WI38 (cell line): ENCODE measurements around the gene CCDC106.

Source experiments
- H3K4me3 ChIP-seq: 2 replicates; pipeline ENCODE4 v1.5.1; 2011; ENCODE audit warnings: low read depth, mild to moderate bottlenecking, control low read depth, low read length
- CTCF ChIP-seq: IDR thresholded peaks from 2 replicates; pipeline ENCODE4 v1.5.1; 2012; ENCODE audit warnings: low read depth, mild to moderate bottlenecking, control low read depth, low read length

Gene CCDC106

DNA sequence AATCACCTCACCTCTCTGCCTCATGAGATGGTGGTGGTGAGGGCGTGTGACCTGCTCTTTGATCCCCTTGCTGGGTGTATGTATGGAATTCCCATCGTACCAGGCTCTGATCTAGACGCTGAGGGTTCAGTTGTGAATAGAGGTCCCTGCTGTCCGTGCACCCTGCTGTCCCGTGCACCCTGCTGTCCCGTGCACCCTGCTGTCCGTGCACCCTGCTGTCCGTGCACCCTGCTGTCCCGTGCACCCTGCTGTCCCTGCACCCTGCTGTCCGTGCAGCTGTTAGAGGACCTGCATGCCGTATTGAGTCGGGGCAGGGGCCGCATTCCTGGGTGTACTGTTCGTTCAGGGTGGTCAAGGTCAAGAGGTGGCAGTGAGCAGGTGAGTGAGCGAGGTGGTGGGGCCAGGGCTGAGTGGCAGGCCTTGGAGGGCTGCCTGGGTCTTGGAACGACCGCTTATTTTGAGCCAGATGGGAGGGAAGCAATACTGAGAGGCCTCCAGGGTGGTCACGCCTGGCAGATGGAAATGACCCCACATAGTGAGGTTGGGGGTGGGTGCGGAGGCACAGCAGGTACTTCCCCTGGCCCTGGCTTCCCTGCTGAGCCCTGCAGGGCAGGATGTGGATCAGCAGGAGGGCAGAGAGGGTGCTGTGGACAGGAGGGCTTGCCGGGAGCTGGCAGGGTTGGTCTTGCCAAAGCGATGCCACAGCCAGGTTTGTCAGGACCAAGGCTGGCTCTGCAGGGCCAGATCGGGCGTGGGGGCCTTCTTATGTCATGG is 22.5 kb downstream of the CCDC106 start:
- no peak overlapping the region for H3K4me3 ChIP-seq
- no peak for TF ChIP-seq CTCF

GRCh38 chr19:55671054-55671378 is 23.0 kb downstream of the CCDC106 start:
- H3K4me3 ChIP-seq: no peak overlapping the region
- TF ChIP-seq CTCF: no peak

DNA sequence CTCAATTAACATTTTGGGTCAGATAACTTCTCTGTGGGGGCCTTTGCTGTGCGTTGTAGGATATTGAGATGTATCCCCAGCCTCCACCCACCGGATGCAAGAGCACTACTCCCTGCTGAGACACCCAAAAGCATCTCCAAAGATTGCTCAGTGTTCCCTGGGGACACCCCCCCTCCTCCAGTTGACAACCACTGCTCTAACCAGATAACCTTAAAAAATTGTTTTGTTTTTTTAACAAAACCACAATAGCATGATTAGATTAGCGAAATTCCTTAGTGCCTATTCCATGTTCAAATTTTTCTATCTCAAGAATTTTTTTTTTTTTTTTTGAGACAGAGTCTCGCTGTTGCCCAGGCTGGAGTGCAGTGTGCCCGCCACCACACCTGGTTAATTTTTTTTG is 24.4 kb downstream of the CCDC106 start:
- no peak overlapping the region for H3K4me3 ChIP-seq
- no peak for TF ChIP-seq CTCF

DNA sequence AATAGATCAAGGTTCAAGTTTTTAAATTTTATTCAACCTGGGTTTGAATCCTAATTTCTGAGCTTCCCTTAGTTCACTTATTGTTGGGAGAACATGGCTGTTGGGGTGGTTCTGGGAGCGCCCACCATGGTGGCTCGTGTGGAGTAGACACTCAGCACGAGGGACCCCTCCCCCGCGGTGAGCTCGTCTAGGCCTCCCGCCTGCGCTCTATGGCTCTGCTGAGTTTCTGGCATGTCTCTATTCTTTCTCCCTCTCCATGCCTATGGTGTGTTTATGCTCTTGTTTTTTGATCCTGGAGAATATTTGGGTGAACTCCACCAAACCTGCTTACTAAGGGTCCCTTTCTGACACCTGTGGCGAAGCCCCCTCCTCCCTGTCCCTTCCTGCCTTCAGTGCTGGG is 25.5 kb downstream of the CCDC106 start:
- TF ChIP-seq CTCF: no peak
- H3K4me3 ChIP-seq: no peak overlapping the region

GRCh38 chr19:55673889-55674288 is 25.9 kb downstream of the CCDC106 start:
- TF ChIP-seq CTCF: no peak

DNA sequence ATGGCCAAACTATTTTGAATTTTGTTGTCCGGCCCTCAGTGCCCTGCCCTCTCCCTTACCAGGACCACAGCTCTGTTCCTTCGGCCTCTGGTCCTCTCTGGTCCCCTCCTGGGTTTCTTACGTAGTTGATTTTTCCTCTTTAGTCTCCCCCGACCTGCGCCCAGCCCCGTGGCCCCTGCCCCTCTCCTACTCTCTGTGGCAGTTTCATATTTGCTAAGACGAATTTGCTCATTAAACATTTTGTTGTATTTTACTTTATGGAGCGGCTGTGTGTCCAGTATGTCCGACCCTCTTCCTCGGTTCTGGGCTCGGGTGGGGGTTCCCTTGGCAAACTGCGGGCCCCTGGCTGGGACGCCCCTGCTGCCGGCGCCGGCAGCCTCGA is 26.4 kb downstream of the CCDC106 start:
- TF ChIP-seq CTCF: no peak
- peak overlapping the region; percentile 94 for H3K4me3 ChIP-seq

More at GRCh38 chr19:55673889-55674288, 25.9 kb downstream of the CCDC106 start:
- H3K4me3 ChIP-seq: no peak overlapping the region

DNA sequence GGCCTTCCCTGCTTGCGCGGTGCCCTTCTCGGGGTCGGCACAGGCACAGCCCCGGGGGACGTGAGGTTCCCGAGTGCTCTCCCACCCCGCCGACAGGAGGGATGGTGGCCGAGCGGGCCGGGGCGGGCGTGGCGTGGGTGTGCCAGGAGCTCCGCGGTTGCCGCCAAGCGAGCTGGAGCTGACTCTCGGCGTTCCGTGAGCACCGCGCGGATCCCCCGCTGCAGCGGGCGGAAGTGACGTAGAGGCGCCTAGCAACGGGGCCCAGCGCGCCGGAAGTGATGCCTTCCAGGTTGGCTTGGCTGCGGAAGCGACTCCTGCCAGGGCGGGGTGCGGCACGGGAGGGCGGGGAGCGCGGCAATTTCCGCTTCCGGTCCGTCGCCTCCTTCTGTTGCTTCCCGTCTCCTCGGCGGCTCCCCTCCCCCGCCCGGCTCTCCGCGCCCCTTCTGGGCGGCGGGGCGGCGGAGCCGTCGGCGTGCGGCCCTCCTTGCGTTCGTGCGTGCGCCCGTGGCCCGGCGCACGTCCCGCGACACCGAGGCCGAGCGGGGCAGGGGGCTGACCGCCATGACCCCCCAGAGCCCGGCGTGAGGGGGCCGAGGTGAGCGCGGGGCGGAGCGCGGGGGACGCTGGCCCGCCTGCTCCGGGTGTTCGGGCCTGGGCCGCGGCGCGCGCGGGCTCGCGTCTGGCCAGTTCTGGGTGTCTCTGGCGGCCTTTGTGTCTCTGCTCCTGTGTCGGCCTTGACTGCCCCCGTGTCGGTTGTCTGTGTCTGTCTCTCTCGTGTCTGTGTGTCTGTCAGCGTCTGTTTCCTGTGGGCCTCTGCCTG is 27.0 kb downstream of the CCDC106 start, which contains the start of gene EPN1:
Gene EPN1 (plus strand): TSS at position 386 of the 820 bp plus-strand sequence. CDS start 3,402 bp downstream, outside the sequence.
- H3K4me3 ChIP-seq: peak within 1 kb of the TSS; percentile 94
- TF ChIP-seq CTCF: no peak
